GM12878 (cell line): ENCODE results near the gene CCDC85B. TPM values are rescaled to one million over a fixed set of nuclear protein-coding genes. Genes with fewer than 3 reads are reported as not detected.

Source experiments
- ATAC-seq: fragments of 200-7000 bp; cut with Tn5 transposase; 3 replicates; pipeline ENCODE4 v1.9.1; 2020; ENCODE audit warnings: mild to moderate bottlenecking, moderate library complexity
- BruUV-seq: library from RNA; stranded (reverse); fragments of 400-500 nt; replicated peaks from 2 replicates; lab custom pipeline; 2021; lab: Mats Ljungman, UMichigan
- CTCF ChIA-PET: fragments of 300-600 bp; sonication (Branson Sonifier 250); formaldehyde crosslinking; extraction: SDS; loops from one replicate; lab custom pipeline; 2021; ENCODE audit warnings: inconsistent platforms; lab: Yijun Ruan, JAX
- POLR2A ChIA-PET: fragments of 350-600 bp; formaldehyde crosslinking; extraction: SDS; loops from one replicate; lab custom pipeline; 2021; ENCODE audit warnings: inconsistent platforms; lab: Charles Lee
- RAD21 ChIA-PET: fragments of 300-600 bp; sonication (Branson Sonifier 250); formaldehyde crosslinking; loops from one replicate; lab custom pipeline; 2023; ENCODE audit warnings: antibody characterized with exemption; ENCODE audit not compliant: unreplicated experiment; lab: Charles Lee
- SMC1A ChIA-PET: fragments of 300-600 bp; sonication (Branson Sonifier 250); formaldehyde crosslinking; loops from one replicate; lab custom pipeline; 2023; ENCODE audit not compliant: unreplicated experiment, uncharacterized antibody; lab: Charles Lee
- DNase-seq: peaks from one replicate; pipeline ENCODE4 v3.0.0-alpha.2; 2011; ENCODE audit warnings: low read depth, low spot score
- FAIRE-seq: peaks from 3 replicates; lab custom pipeline; 2011; peaks lifted over from hg19 to GRCh38; lab: Jason Lieb, UNC
- H2AFZ ChIP-seq: 2 replicates; pipeline ENCODE4 v1.6.0; 2011; ENCODE audit warnings: low read depth, low read length, control low read depth; ENCODE audit not compliant: control insufficient read depth
- H3K27ac ChIP-seq: 2 replicates; pipeline ENCODE4 v1.5.1; 2011; ENCODE audit warnings: control low read depth; ENCODE audit not compliant: control insufficient read depth, insufficient read depth
- H3K27me3 ChIP-seq, 2 experiments: replicated peaks in 1 of 2; 2 replicates each; pipeline versions ENCODE4 v1.6.0 to v1.6.1; 2011; ENCODE audit warnings: low read length in 1 of 2; ENCODE audit not compliant: control insufficient read depth in 2 of 2, insufficient read depth in 2 of 2
- H3K36me3 ChIP-seq, 2 experiments: 2 replicates each; pipeline ENCODE4 v1.5.1; 2011; ENCODE audit warnings: low read length in 1 of 2; ENCODE audit not compliant: control insufficient read depth in 2 of 2, insufficient read depth in 2 of 2
- H3K4me1 ChIP-seq: 2 replicates; pipeline ENCODE4 v1.6.1; 2011; ENCODE audit warnings: mild to moderate bottlenecking, low read length, moderate library complexity, mixed read lengths; ENCODE audit not compliant: control insufficient read depth, insufficient read depth
- H3K4me2 ChIP-seq: 2 replicates; pipeline ENCODE4 v1.6.0; 2011; ENCODE audit warnings: control low read depth; ENCODE audit not compliant: control insufficient read depth, insufficient read depth
- H3K4me3 ChIP-seq: fragments of 200-600 bp; sonication (generic); 2 replicates; pipeline ENCODE4 v1.5.1; 2016
- H3K79me2 ChIP-seq: 2 replicates; pipeline ENCODE4 v1.6.0; 2011; ENCODE audit warnings: low read length; ENCODE audit not compliant: control insufficient read depth, insufficient read depth
- H3K9ac ChIP-seq: 2 replicates; pipeline ENCODE4 v1.8.0; 2011; ENCODE audit warnings: low read length, control low read depth, mixed read lengths; ENCODE audit not compliant: control insufficient read depth, insufficient read depth
- H3K9me3 ChIP-seq: replicated peaks from 3 replicates; pipeline ENCODE4 v1.5.1; 2011; ENCODE audit warnings: mild to moderate bottlenecking, low read length; ENCODE audit not compliant: control insufficient read depth, insufficient read depth
- H4K20me1 ChIP-seq: 2 replicates; pipeline ENCODE4 v1.6.0; 2011; ENCODE audit not compliant: control insufficient read depth, insufficient read depth
- BMI1 ChIP-seq: fragments of 450-650 bp; IDR thresholded peaks from 2 replicates; pipeline ENCODE4 v1.6.1; 2016; ENCODE audit warnings: mild to moderate bottlenecking, moderate library complexity, borderline replicate concordance
- NBN ChIP-seq: fragments of 450-650 bp; IDR thresholded peaks from 2 replicates; pipeline ENCODE4 v1.6.1; 2016
- POLR2A ChIP-seq: IDR thresholded peaks from 2 replicates; pipeline ENCODE4 v1.6.1; 2011; ENCODE audit warnings: low read depth, mild to moderate bottlenecking, low read length
- RELB ChIP-seq: fragments of 450-650 bp; IDR thresholded peaks from 2 replicates; pipeline ENCODE4 v1.6.1; 2017; ENCODE audit warnings: low read depth, mild to moderate bottlenecking, moderate library complexity
- TAF1 ChIP-seq: IDR thresholded peaks from 2 replicates; pipeline ENCODE4 v1.6.1; 2011; ENCODE audit warnings: mild to moderate bottlenecking, low read depth, low read length, borderline replicate concordance
- WGBS: methylation state at CpG from one replicate; pipeline ENCODE4 v1.1.6; 2016; ENCODE audit warnings: low lambda C conversion rate; ENCODE audit not compliant: insufficient replicate concordance, insufficient coverage; ENCODE audit errors: missing lambda C conversion rate; 5-methylcytosine and 5-hydroxymethylcytosine counted together
- in situ Hi-C: fragments of 300-500 bp; cut with MboI; formaldehyde crosslinking; loops from 9 replicates; pipeline ENCODE4 v1.14.3; 2018; ENCODE audit warnings: mixed read lengths
- intact Hi-C: fragments of 100-400 bp; cut with micrococcal nuclease; formaldehyde crosslinking; loops from one replicate; pipeline ENCODE4 v1.14.2; 2022; ENCODE audit not compliant: unreplicated experiment
- polyA plus RNA-seq, 11 experiments: library from polyadenylated mRNA; depleted of rRNA in 4 of 11; unstranded in 6 of 11; stranded (reverse) in 5 of 11; fragments of >200 nt; fragmentation: Nextera tagmentation in 4 of 11; fragmentation: Illumina TruSeq in 1 of 11; extraction: Ambion mirVana in 4 of 11; extraction: Trizol in 1 of 11; gene quantifications; 1 replicate in 1 of 11; 2 replicates in 10 of 11; pipeline versions ENCODE4 v1.2.1 to v1.2.3, GENCODE V29; 2011 to 2016; ENCODE audit warnings: inconsistent platforms in 2 of 11, missing spikeins in 2 of 11, low read depth in 1 of 11
- total RNA-seq, 4 experiments: library from RNA; depleted of rRNA in 3 of 4; stranded (reverse); fragments of >200 nt in 3 of 4; fragmentation: Illumina TruSeq in 1 of 4; extraction: Trizol in 1 of 4; gene quantifications; 2 replicates each; pipeline versions ENCODE4 v1.2.1 to v1.2.3, GENCODE V29; 2013 to 2021

The CCDC85B gene
- total and polyA plus RNA-seq, 10 of the 15 experiments (the other 5 are each of a cell fraction or from before 2014, with no cell fraction given): 0.32 to 114 (median 49.5) TPM

GRCh38 chr11:65866509-65867283 lies 23.8 kb upstream of the CCDC85B start:
- Histone ChIP-seq H3K4me3 (no peak overlapping the region), H3K4me1 (peaks cover 15% of the 10 kb centered on the region), H4K20me1 (no peaks in the 10 kb centered on the region; the same call in 1 of the 2 replicates), H3K79me2 (peaks cover 10% of the 10 kb centered on the region), H3K4me2 (no peak overlapping the region), H3K9me3 (no peaks in the 10 kb centered on the region), H3K27me3 (no peaks in the 10 kb centered on the region), H3K36me3 (peaks cover 23 to 38% of the 10 kb centered on the region in 2 experiments), H3K27ac (no peak overlapping the region), H3K9ac (no peak overlapping the region), H2AFZ (no peak overlapping the region)
- intact Hi-C loops (no loop called here), in situ Hi-C loops (loop anchor here (25.0 kb wide), 1 partner anchor 1629 kb away; the partner anchor contains the start of genes DNAJC4, FKBP2, NUDT22 and PPP1R14B)
- FAIRE-seq: no peak
- no peak for DNase-seq
- ChIA-PET CTCF (interaction anchor here (0.8 to 1.6 kb wide), 2 partner anchors 18 to 23 kb away, joined by 3 read pairs; no protein-coding TSS in a partner anchor), POLR2A (no interaction called here), RAD21 (no interaction called here), SMC1A (no interaction called here)
- 97% methylated on average over 21 of the region's 21 CpGs for WGBS
- TF ChIP-seq NBN (no peak), TAF1 (no peak), RELB (no peak), POLR2A (peak; percentile 62), BMI1 (no peak)
- BruUV-seq: no TSS peak
- ATAC-seq: no peak
